Brain pericyte (primary cell): ENCODE measurements around the gene COX7A1.

Experiments used
- DNase-seq: peaks from one replicate; pipeline ENCODE4 v3.0.0-alpha.2; 2012; ENCODE audit warnings: low read depth, low spot score

The COX7A1 gene

GRCh38 chr19:36113425-36113824 is 38.8 kb downstream of the COX7A1 start:
- DNase-seq: no peak

- no peak for DNase-seq
Measured at GRCh38 chr19:36112678-36113077, 39.6 kb downstream of the COX7A1 start.

- DNase-seq: no peak
Measured at GRCh38 chr19:36111200-36111539, 41.1 kb downstream of the COX7A1 start.

- no peak for DNase-seq
Measured at GRCh38 chr19:36110487-36111199, 41.6 kb downstream of the COX7A1 start, which contains the start of gene OVOL3. Gene OVOL3, plus strand, starts transcription at chr19:36111143. Its CDS starts 60 bp downstream, at chr19:36111203.

- no peak for DNase-seq
Measured at GRCh38 chr19:36108684-36109083, 43.6 kb downstream of the COX7A1 start.

- DNase-seq: no peak
Measured at GRCh38 chr19:36106991-36107390, 45.3 kb downstream of the COX7A1 start.

- DNase-seq: no peak
Measured at GRCh38 chr19:36106441-36106840, 45.8 kb downstream of the COX7A1 start.

- no peak for DNase-seq
Measured at GRCh38 chr19:36103842-36104552, 48.2 kb downstream of the COX7A1 start.

- DNase-seq: no peak
Measured at GRCh38 chr19:36103040-36103626, 49.1 kb downstream of the COX7A1 start.

- no peak for DNase-seq
Measured at GRCh38 chr19:36101550-36102327, 50.5 kb downstream of the COX7A1 start.
